ENCODE measurements around the gene ZMYND10.

Gene ZMYND10

GRCh38 chr3:50294492-50295403 is 50.8 kb downstream of the ZMYND10 start:
- Mint-ChIP-seq H3K36me3 (ENCODE audit: low read depth) (peaks cover 29% of the 10 kb centered on the region), H3K4me1 (ENCODE audit: low read depth) (peaks cover 28% of the 10 kb centered on the region), H3K9me3 (no peaks in the 10 kb centered on the region), H3K4me3 (no peak overlapping the region), H3K27me3 (no peaks in the 10 kb centered on the region), H3K27ac (peak overlapping the region; percentile 22)
- intact Hi-C loops (cut with micrococcal nuclease), result no loop called here

GRCh38 chr3:50294089-50294488 is 51.4 kb downstream of the ZMYND10 start:
- H3K36me3 Mint-ChIP-seq (ENCODE audit: low read depth), result peaks cover 33% of the 10 kb centered on the region
- H3K9me3 Mint-ChIP-seq, result no peaks in the 10 kb centered on the region
- H3K27ac Mint-ChIP-seq, result peak overlapping the region; percentile 22
- peaks cover 28% of the 10 kb centered on the region for H3K4me1 Mint-ChIP-seq (ENCODE audit: low read depth)
- intact Hi-C loops (cut with micrococcal nuclease), result no loop called here
- H3K27me3 Mint-ChIP-seq, result no peaks in the 10 kb centered on the region
- no peak overlapping the region for H3K4me3 Mint-ChIP-seq

GRCh38 chr3:50293079-50293801 is 52.3 kb downstream of the ZMYND10 start:
- Mint-ChIP-seq H3K36me3 (ENCODE audit: low read depth) (peaks cover 37% of the 10 kb centered on the region), H3K4me3 (no peak overlapping the region), H3K27me3 (no peaks in the 10 kb centered on the region), H3K9me3 (no peaks in the 10 kb centered on the region), H3K27ac (peak overlapping the region; percentile 80), H3K4me1 (ENCODE audit: low read depth) (peaks cover 26% of the 10 kb centered on the region)
- intact Hi-C loops (cut with micrococcal nuclease), result no loop called here

GRCh38 chr3:50292159-50293078 is 53.1 kb downstream of the ZMYND10 start, which contains the start of gene IFRD2:
Gene IFRD2 (minus strand): TSS chr3:50292429. CDS start chr3:50292274, 155 bp downstream.
- H3K27me3 Mint-ChIP-seq, result no peaks in the 10 kb centered on the region
- H3K4me3 Mint-ChIP-seq, result peak within 1 kb of the TSS; percentile 76
- intact Hi-C loops (cut with micrococcal nuclease), result loop anchor here (1.0 kb wide), 1 partner anchor 45 kb away; no protein-coding TSS in a partner anchor
- peaks cover 18% of the 10 kb centered on the region for H3K4me1 Mint-ChIP-seq (ENCODE audit: low read depth)
- H3K36me3 Mint-ChIP-seq (ENCODE audit: low read depth), result peaks cover 44% of the 10 kb centered on the region
- peak within 1 kb of the TSS; percentile 80 for H3K27ac Mint-ChIP-seq
- no peaks in the 10 kb centered on the region for H3K9me3 Mint-ChIP-seq

Data from dendritic cell treated with granulocyte-macrophage colony-stimulating factor and Interleukin-4, amounts not matched to agents 40 ng/mL and 50 ng/mL, for 4 days (primary cell).